AG04450 (cell line): ENCODE data around the gene KLHDC1. TPM values are rescaled to one million over a fixed set of nuclear protein-coding genes. Genes with fewer than 3 reads are reported as not detected.
"Not testable (repeated sequence)": the region's sequence is repeated elsewhere in the genome, so short reads cannot be mapped to it uniquely, and the experiment has no call there.

Experiments
- CTCF ChIA-PET: fragments of 300-600, 350-600 bp; formaldehyde crosslinking; extraction: SDS; loops from one replicate; lab custom pipeline; 2022; ENCODE audit warnings: antibody characterized with exemption, inconsistent platforms; lab: Charles Lee
- POLR2A ChIA-PET: fragments of 350-600 bp; formaldehyde crosslinking; extraction: SDS; loops from one replicate; lab custom pipeline; 2021; ENCODE audit warnings: antibody characterized with exemption, inconsistent platforms; lab: Yijun Ruan, JAX
- DNase-seq: peaks from one replicate; pipeline ENCODE4 v3.0.0-alpha.2; 2011; ENCODE audit warnings: low read depth, low spot score
- H3K27ac ChIP-seq: one replicate; pipeline ENCODE4 v1.5.1; 2012; ENCODE audit warnings: low read depth, low read length, control low read depth
- H3K27me3 ChIP-seq: one replicate; pipeline ENCODE4 v1.6.0; 2012; ENCODE audit warnings: low read length; ENCODE audit not compliant: control insufficient read depth, insufficient read depth
- H3K4me3 ChIP-seq: 2 replicates; pipeline ENCODE4 v1.5.1; 2011; ENCODE audit warnings: mild to moderate bottlenecking, low read depth, low read length, control low read depth
- H3K9me3 ChIP-seq: 2 replicates; pipeline ENCODE4 v1.5.1; 2012; ENCODE audit warnings: low read length; ENCODE audit not compliant: control insufficient read depth, insufficient read depth
- polyA plus RNA-seq: library from polyadenylated mRNA; depleted of rRNA; stranded (reverse); fragments of >200 nt; gene quantifications from 2 replicates; pipeline ENCODE4 v1.2.3, GENCODE V29; 2011
- TF ChIP-seq, protein P1 (sequence below): IDR thresholded peaks from 2 replicates; pipeline ENCODE4 v1.5.1; 2011; ENCODE audit warnings: low read depth, low read length, control low read depth, inconsistent platforms

The KLHDC1 gene
- polyA plus RNA-seq, 1 experiment, result 1.2 TPM

DNA sequence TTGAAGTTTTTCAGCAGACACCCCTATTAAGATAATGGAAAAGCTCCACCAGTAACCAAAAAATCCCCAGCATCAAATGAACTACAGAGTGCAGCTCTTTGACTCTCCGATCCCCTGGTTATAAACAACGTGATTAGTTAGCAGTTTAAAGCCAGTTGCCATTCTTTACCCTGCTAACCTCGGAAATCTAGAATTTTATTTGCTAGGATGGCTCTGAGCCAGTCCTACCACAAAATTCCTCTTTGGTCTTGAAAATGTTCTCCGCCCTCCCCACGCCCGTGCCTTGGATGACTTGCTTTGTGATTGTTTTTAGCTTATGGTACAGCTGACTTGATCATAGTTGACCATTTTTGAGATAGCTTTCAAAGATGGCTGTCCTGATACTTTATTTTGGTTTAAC is 76.3 kb downstream of the KLHDC1 start:
- Histone ChIP-seq H3K9me3 (no peaks in the 10 kb centered on the region; the same call in 1 of the 2 replicates), H3K4me3 (peak overlapping the region; percentile 97), H3K27ac (peak overlapping the region; percentile 95), H3K27me3 (no peaks in the 10 kb centered on the region)
- ChIA-PET POLR2A (interaction anchor here (0.6 to 3.4 kb wide), 5 partner anchors 23 to 1091 kb away, joined by 3 to 41 read pairs (median 16); partner anchors contain the start of genes DNAAF2, KLHDC1, MGAT2 and RPL36AL), CTCF (interaction anchor here (0.5 to 8.8 kb wide), 3 partner anchors 135 to 307 kb away, joined by 5 to 50 read pairs (median 5); partner anchors contain the start of gene DNAAF2)
- TF ChIP-seq, protein P1, sequence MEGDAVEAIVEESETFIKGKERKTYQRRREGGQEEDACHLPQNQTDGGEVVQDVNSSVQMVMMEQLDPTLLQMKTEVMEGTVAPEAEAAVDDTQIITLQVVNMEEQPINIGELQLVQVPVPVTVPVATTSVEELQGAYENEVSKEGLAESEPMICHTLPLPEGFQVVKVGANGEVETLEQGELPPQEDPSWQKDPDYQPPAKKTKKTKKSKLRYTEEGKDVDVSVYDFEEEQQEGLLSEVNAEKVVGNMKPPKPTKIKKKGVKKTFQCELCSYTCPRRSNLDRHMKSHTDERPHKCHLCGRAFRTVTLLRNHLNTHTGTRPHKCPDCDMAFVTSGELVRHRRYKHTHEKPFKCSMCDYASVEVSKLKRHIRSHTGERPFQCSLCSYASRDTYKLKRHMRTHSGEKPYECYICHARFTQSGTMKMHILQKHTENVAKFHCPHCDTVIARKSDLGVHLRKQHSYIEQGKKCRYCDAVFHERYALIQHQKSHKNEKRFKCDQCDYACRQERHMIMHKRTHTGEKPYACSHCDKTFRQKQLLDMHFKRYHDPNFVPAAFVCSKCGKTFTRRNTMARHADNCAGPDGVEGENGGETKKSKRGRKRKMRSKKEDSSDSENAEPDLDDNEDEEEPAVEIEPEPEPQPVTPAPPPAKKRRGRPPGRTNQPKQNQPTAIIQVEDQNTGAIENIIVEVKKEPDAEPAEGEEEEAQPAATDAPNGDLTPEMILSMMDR, result no peak
- no peak for DNase-seq

DNA sequence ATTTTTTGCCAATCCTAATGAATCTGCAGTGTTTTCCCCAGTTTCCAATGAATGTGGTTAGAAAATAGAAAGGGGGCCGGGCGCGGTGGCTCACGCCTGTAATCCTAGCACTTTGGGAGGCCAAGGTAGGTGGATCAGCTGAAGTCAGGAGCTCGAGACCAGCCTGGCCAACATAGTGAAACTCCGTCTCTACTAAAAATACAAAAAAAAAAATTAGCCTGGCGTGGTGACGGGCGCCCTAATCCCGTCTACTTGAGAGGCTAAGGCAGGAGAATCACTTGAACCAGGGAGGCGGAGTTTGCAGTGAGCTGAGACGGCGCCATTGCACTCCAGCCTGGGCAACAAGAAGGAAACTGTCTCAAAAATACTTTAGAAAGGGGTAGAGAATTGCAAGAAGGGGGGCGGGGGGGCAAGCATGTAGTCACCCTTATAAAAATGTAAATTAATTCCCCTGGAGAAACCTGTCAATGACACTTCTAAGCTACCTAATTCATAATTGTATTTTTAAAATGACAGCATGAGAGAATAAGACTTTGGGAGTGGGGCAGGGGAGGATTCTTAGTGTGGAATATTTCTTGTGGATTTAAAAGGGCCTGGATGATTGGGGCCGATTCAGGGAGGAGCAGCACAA is 76.8 kb downstream of the KLHDC1 start:
- H3K4me3 ChIP-seq, result peak overlapping the region; percentile 97
- no peaks in the 10 kb centered on the region for H3K27me3 ChIP-seq
- H3K27ac ChIP-seq, result no peak overlapping the region
- ChIA-PET POLR2A (interaction anchor here (0.7 to 3.4 kb wide), 4 partner anchors 24 to 135 kb away, joined by 3 to 41 read pairs (median 14); partner anchors contain the start of genes DNAAF2 and KLHDC1), CTCF (interaction anchor here (1.7 to 8.8 kb wide), 2 partner anchors 135 to 308 kb away, joined by 5 to 50 read pairs; partner anchors contain the start of gene DNAAF2)
- TF ChIP-seq, protein P1, result no peak
- no peaks in the 10 kb centered on the region; the same call in 1 of the 2 replicates for H3K9me3 ChIP-seq
- no peak for DNase-seq

DNA sequence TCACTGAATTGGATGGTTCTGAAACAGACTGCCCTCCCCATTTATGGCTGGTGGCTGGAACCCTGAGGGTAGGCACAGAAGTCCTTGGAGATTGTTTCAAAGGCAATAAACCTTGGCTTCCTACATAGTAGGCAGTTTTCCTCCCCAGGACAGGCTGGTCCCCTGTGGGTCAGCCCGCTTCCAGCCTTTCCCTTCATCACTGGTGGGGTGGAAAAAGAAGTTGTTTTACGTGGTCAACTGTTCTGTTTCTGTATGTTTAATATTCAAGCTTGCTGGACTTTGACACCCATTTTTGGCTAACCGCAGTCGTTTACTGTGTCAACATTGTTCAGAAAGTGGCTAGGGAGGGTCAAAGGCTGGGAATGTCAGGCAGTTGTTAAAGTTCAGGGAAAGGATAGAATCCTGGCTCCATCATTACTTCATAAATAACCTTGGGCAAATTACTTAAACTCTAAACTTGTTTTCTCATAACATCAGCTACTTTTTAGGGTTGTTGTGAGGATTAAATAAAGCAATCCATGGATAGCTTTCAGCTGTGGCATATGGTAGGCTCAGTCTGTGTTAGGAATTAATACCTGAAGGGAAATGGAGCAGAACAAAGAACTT is 77.4 kb downstream of the KLHDC1 start:
- Histone ChIP-seq H3K9me3 (no peaks in the 10 kb centered on the region; the same call in 1 of the 2 replicates), H3K27ac (no peak overlapping the region), H3K4me3 (no peak overlapping the region), H3K27me3 (no peaks in the 10 kb centered on the region)
- TF ChIP-seq, protein P1, result no peak
- ChIA-PET POLR2A (interaction anchor here (0.7 to 3.4 kb wide), 3 partner anchors 68 to 135 kb away, joined by 5 to 41 read pairs (median 22); partner anchors contain the start of genes DNAAF2 and KLHDC1), CTCF (interaction anchor here (0.7 to 8.8 kb wide), 3 partner anchors 75 to 308 kb away, joined by 3 to 50 read pairs (median 5); partner anchors contain the start of gene DNAAF2)
- DNase-seq, result no peak

DNA sequence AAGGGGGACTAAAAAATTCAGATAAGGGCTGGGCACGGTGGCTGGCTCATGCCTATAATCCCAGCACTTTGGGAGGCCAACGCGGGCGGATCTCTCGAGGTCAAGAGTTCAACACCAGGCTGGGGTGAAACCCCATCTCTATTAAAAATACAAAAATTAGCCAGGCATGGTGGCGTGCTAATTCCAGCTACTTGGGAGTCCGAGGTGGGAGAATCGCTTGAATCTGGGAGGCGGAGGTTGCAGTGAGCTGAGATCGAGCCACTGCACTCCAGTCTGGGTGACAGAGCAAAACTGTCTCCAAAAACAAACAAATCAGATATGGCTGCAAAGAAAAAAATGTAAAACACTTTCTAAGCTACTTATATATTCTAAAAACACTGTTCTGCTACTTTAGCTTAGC is 78.8 kb downstream of the KLHDC1 start:
- CTCF ChIA-PET, result interaction anchor here (0.5 to 8.8 kb wide), 4 partner anchors 19 to 137 kb away, joined by 3 to 50 read pairs (median 4); partner anchors contain the start of genes DNAAF2 and NEMF
- H3K27me3 ChIP-seq, DNase-seq, H3K4me3 ChIP-seq, H3K9me3 ChIP-seq, H3K27ac ChIP-seq, POLR2A ChIA-PET: not testable (repeated sequence)

DNA sequence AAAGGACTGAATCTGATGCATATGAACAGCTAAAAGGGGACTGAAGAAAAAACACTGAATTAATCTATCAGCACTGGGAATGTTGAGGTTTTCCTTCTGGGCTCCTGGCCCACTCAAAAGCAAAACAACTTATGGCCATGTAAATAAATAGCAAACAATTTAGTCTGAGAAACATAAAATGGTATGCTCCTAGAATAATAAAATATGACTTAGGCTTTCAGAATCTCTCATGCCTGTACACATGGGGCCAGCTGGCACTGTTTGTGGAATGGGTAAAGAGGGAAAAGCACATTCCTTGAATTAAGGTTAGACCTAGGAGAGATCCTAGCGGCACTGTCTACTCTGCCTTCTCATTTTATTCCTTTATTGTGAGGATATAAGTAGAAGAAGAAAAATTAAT is 81.2 kb downstream of the KLHDC1 start:
- ChIA-PET POLR2A (interaction anchor here (0.6 to 0.7 kb wide), 2 partner anchors 74 to 286 kb away, joined by 3 read pairs; no protein-coding TSS in a partner anchor), CTCF (interaction anchor here (1.1 kb wide), 1 partner anchor 312 kb away, joined by 6 read pairs; no protein-coding TSS in a partner anchor)
- H3K27ac ChIP-seq, result no peak overlapping the region
- DNase-seq, result no peak
- H3K4me3 ChIP-seq, result no peak overlapping the region
- H3K9me3 ChIP-seq, result no peaks in the 10 kb centered on the region
- H3K27me3 ChIP-seq, result no peaks in the 10 kb centered on the region
- TF ChIP-seq, protein P1, result no peak
